ENCODE data around the gene CELF1. TPM values are rescaled to one million over a fixed set of nuclear protein-coding genes. Genes with fewer than 3 reads are reported as not detected.

The CELF1 gene
- total RNA-seq, 2 experiments from 2014 or later, result 104 to 111 TPM

DNA sequence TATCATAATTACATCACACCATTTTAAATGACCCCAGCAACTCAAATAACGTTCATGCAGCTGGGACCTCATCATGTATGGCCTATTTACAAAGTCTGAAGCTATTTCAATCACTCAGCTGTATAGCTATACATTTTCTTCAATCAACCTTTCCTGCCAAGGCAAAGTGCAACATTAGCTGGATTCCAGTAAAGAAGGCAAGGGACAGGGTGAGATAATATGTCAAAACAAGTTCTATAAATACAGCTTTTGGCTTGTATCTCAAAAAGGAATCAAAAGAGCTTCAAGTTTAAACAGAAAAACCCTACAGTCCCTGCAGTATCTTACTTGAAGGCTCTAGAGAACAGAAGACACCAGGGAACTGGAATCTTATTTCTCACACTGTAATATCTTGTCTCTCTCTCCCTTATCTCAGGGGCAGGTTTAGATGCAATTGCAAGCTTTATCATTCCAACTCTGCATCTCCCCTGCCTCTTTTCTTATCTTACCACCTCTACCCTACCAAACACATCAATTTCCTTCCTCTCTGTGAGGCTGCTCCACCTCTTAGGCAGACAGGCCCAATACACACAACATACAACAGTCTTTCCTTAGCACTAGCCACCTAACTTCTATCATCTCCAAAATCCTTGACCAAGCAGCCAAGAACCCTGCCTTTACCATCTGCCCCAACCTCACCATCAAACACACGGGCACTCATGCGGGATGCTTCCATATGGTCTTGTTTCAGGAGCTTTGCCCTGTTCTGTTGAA lies 34.5 kb downstream of the CELF1 start:
- DNase-seq (no peak), ATAC-seq (no peak)
- Mint-ChIP-seq H3K4me3 (no peak overlapping the region), H3K27ac (peak overlapping the region; percentile 47), H3K4me1 (ENCODE audit: low read depth) (peaks cover 53% of the 10 kb centered on the region), H3K9me3 (ENCODE audit: insufficient read depth) (no peaks in the 10 kb centered on the region), H3K36me3 (ENCODE audit: low read depth) (peaks cover 12% of the 10 kb centered on the region), H3K27me3 (ENCODE audit: low read depth) (no peaks in the 10 kb centered on the region)
- POLR2A ChIA-PET, result interaction anchor here (0.8 kb wide), 1 partner anchor 9 kb away, joined by 3 read pairs; no protein-coding TSS in a partner anchor
- CTCF ChIA-PET, result interaction anchor here (0.9 to 2.9 kb wide), 6 partner anchors 10 to 64 kb away, joined by 3 to 9 read pairs (median 5); partner anchors contain the start of gene CELF1

DNA sequence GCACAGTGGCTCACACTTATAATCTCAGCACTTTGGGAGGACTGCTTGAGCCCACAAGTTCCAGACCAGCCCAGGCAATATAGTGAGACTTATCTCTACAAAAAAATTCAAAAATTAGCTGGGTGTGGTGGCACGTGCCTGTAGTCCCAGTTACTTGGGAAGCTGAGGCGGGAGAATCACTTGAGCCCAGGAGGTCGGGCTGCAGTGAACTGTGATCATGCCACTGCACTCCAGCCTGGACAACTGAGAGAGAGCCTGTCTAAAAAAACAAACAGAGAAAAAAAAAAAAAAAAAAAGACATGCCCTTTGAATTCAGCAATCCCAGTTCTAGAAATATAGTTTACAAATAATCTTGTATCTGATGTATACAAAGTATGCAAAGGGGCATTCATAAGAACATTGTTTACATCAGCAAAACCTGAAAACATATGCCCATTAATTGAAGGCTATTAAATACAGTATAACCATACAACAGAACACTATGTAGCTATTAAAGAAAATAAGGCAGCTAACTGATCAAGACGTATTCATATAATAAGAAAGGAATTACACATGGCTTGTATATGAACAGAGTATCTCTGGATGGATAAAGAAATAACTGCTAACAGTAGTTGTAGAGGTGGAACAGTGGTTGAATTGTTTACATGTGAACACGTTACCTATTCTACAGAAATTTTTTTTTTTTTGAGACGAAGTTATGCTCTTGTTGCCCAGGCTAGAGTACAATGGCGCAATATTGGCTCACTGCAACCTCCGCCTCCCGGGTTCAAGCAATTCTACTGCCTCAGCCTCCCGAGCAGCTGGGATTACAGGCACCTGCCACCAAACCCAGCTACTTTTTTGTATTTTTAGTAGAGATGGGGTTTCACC lies 35.7 kb downstream of the CELF1 start:
- Mint-ChIP-seq H3K27me3 (ENCODE audit: low read depth) (no peaks in the 10 kb centered on the region), H3K9me3 (ENCODE audit: insufficient read depth) (no peaks in the 10 kb centered on the region), H3K27ac (no peak overlapping the region), H3K4me3 (no peak overlapping the region), H3K4me1 (ENCODE audit: low read depth) (peaks cover 50% of the 10 kb centered on the region), H3K36me3 (ENCODE audit: low read depth) (peaks cover 12% of the 10 kb centered on the region)
- CTCF ChIA-PET, result interaction anchor here (1.2 to 2.9 kb wide), 3 partner anchors 10 to 36 kb away, joined by 4 to 9 read pairs (median 7); partner anchors contain the start of gene CELF1
- POLR2A ChIA-PET, result no interaction called here
- DNase-seq, result no peak
- no peak for ATAC-seq

DNA sequence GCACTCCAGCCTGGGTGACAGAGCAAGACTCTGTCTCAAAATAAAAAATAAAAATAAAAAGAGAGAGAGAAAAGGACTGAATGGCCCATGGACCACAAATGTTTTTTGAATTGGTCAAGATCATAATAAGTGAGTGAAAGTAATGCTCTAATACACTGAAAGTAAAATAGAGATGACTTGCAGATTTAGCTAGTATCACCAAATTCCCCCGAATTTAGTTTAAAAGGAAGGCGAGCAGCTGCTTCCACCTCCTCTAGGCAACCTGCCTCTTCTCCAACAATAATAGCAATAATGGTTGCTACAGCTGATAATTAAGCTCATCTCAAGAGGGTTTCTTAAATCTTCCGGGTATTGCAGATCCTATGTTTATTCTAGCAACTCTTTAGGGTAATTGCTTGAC lies 36.8 kb downstream of the CELF1 start:
- ChIA-PET CTCF (interaction anchor here (1.0 to 2.4 kb wide), 3 partner anchors 9 to 37 kb away, joined by 3 to 7 read pairs (median 3); no protein-coding TSS in a partner anchor), POLR2A (no interaction called here)
- no peak for ATAC-seq
- H3K27me3 Mint-ChIP-seq (ENCODE audit: low read depth), result no peaks in the 10 kb centered on the region
- no peak for DNase-seq
- peaks cover 50% of the 10 kb centered on the region for H3K4me1 Mint-ChIP-seq (ENCODE audit: low read depth)
- H3K27ac Mint-ChIP-seq, result no peak overlapping the region
- H3K9me3 Mint-ChIP-seq (ENCODE audit: insufficient read depth), result no peaks in the 10 kb centered on the region
- peaks cover 12% of the 10 kb centered on the region for H3K36me3 Mint-ChIP-seq (ENCODE audit: low read depth)
- no peak overlapping the region for H3K4me3 Mint-ChIP-seq

DNA sequence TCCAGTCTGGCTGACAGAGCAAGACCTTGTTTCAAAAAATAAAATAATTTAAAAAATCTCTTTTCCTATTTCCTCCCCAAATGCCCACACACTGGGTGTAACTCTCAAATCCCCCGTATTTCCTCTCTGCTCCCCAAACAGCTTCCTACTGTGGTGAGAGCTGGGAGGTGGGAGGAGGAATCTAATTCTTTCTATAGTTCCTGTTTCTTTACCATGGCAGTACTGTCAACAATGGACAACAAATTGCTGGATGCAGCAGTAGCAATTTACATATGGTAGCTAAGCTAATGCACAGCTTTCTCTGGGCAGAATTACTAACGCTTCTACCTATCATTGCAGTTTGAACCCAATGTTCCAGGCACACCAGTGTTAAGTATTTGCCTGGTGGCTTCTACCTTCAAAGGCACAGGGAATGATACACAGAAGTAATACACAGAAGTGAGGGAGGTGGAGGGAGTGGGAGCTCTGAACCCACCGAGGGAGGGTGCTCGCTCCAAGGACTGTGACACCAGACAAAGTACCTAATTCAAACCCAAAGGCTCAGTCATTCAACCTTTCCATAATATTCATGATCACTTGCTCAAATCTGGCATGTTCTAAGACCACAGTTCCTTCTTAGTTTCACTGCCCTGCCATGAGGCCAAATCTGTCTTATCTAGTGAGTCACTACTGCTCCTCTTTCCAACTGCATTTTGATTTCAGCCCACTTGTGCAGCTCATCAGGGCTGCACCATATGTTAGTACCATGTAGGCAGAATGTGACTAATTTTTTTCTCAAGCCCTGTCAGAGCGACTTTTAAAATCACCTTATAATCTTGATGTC lies 37.9 kb downstream of the CELF1 start:
- Mint-ChIP-seq H3K36me3 (ENCODE audit: low read depth) (peaks cover 15% of the 10 kb centered on the region), H3K4me1 (ENCODE audit: low read depth) (peaks cover 55% of the 10 kb centered on the region), H3K4me3 (no peak overlapping the region), H3K27me3 (ENCODE audit: low read depth) (no peaks in the 10 kb centered on the region), H3K9me3 (ENCODE audit: insufficient read depth) (no peaks in the 10 kb centered on the region), H3K27ac (peak overlapping the region; percentile 49)
- ChIA-PET POLR2A (no interaction called here), CTCF (interaction anchor here (0.7 to 1.4 kb wide), 3 partner anchors 7 to 202 kb away, joined by 3 read pairs; no protein-coding TSS in a partner anchor)
- peak; percentile 34 for ATAC-seq
- DNase-seq, result no peak

DNA sequence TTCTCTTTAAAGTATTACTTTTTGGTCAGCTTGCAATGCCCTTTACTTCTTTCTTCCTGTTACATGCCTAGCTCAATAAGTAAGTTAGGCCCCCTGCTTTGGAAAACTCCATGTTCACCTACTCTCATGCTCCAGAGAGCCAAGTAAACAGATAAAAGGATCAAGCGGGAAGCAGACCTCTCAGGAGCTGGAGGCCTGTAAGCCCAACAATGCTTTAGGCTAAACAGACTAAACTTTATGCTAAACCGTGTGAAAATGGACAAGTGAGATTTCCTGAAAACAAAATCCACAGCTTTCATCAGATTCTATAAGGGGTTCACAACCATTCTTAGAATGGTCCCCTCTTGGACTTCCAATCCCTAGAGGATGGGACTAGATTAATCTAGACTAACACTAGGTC lies 40.2 kb downstream of the CELF1 start:
- Mint-ChIP-seq H3K27ac (no peak overlapping the region), H3K9me3 (ENCODE audit: insufficient read depth) (no peaks in the 10 kb centered on the region), H3K27me3 (ENCODE audit: low read depth) (no peaks in the 10 kb centered on the region), H3K4me3 (no peak overlapping the region), H3K36me3 (ENCODE audit: low read depth) (peaks cover 13% of the 10 kb centered on the region), H3K4me1 (ENCODE audit: low read depth) (peaks cover 59% of the 10 kb centered on the region)
- no peak for ATAC-seq
- ChIA-PET POLR2A (no interaction called here), CTCF (interaction anchor here (1.1 to 1.5 kb wide), 3 partner anchors 14 to 103 kb away, joined by 3 to 4 read pairs (median 4); no protein-coding TSS in a partner anchor)
- DNase-seq, result no peak

GRCh38 chr11:47511917-47512316 lies 41.0 kb downstream of the CELF1 start:
- CTCF ChIA-PET, result interaction anchor here (1.0 to 2.4 kb wide), 5 partner anchors 11 to 104 kb away, joined by 3 to 5 read pairs (median 4); no protein-coding TSS in a partner anchor
- no peaks in the 10 kb centered on the region for H3K9me3 Mint-ChIP-seq (ENCODE audit: insufficient read depth)
- H3K36me3 Mint-ChIP-seq (ENCODE audit: low read depth), result peaks cover 13% of the 10 kb centered on the region
- ATAC-seq (no peak), DNase-seq (no peak)
- no peaks in the 10 kb centered on the region for H3K27me3 Mint-ChIP-seq (ENCODE audit: low read depth)
- peaks cover 61% of the 10 kb centered on the region for H3K4me1 Mint-ChIP-seq (ENCODE audit: low read depth)
- POLR2A ChIA-PET, result no interaction called here
- no peak overlapping the region for H3K4me3 Mint-ChIP-seq
- peak overlapping the region; percentile 15 for H3K27ac Mint-ChIP-seq

- Mint-ChIP-seq H3K36me3 (ENCODE audit: low read depth) (peaks cover 13% of the 10 kb centered on the region), H3K4me1 (ENCODE audit: low read depth) (peaks cover 62% of the 10 kb centered on the region), H3K27me3 (ENCODE audit: low read depth) (no peaks in the 10 kb centered on the region), H3K4me3 (no peak overlapping the region), H3K9me3 (ENCODE audit: insufficient read depth) (no peaks in the 10 kb centered on the region), H3K27ac (no peak overlapping the region)
- ATAC-seq (no peak), DNase-seq (no peak)
- ChIA-PET CTCF (interaction anchor here (1.0 to 2.4 kb wide), 4 partner anchors 13 to 43 kb away, joined by 3 to 5 read pairs (median 3); no protein-coding TSS in a partner anchor), POLR2A (interaction anchor here (0.6 to 0.9 kb wide), 3 partner anchors 43 to 261 kb away, joined by 3 read pairs; partner anchors contain the start of genes ACP2 and CELF1)
Observed at GRCh38 chr11:47510209-47510608, 42.7 kb downstream of the CELF1 start.

GRCh38 chr11:47509077-47509536 lies 43.8 kb downstream of the CELF1 start:
- Mint-ChIP-seq H3K27me3 (ENCODE audit: low read depth) (no peaks in the 10 kb centered on the region), H3K4me1 (ENCODE audit: low read depth) (peaks cover 57% of the 10 kb centered on the region), H3K36me3 (ENCODE audit: low read depth) (peaks cover 13% of the 10 kb centered on the region), H3K9me3 (ENCODE audit: insufficient read depth) (no peaks in the 10 kb centered on the region), H3K4me3 (no peak overlapping the region), H3K27ac (peak overlapping the region; percentile 46)
- CTCF ChIA-PET, result interaction anchor here (0.7 to 1.2 kb wide), 6 partner anchors 9 to 45 kb away, joined by 3 to 6 read pairs (median 3); no protein-coding TSS in a partner anchor
- DNase-seq, result no peak
- ATAC-seq, result peak; percentile 22
- POLR2A ChIA-PET, result interaction anchor here (0.7 kb wide), 2 partner anchors 10 to 14 kb away, joined by 3 read pairs; no protein-coding TSS in a partner anchor

DNA sequence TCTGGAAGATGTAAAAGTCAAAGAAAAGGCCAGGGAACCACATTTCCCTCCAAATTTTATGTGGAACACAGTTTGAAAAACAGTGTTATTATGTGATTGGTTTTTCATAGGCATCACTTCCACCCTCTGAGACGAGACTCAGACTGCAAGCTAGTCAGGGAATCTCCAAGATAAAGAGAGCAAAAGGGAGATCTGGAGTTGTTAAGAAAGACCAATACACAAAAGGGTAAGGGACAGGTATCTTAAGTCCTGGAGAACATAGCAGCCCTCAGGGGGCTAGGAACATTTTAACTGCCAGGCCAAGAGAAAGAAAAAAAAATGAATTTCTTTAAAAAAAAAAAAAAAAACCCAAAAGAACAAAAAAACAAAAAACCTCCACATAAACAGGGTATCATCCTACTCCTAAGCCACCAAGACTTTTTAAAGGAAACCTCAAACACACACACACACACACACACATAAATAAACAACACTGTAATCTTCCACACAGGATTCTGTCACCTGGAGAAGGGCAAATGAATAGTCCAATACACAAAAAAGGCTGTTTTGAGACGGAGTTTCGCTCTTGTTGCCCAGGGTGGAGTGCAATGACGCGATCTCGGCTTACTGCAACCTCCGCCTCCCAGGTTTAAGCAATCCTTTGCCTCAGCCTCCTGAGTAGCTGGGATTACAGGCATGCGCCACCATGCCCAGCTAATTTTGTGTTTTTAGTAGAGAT lies 44.5 kb downstream of the CELF1 start:
- H3K27ac Mint-ChIP-seq, result no peak overlapping the region
- H3K27me3 Mint-ChIP-seq (ENCODE audit: low read depth), result no peaks in the 10 kb centered on the region
- H3K36me3 Mint-ChIP-seq (ENCODE audit: low read depth), result peaks cover 18% of the 10 kb centered on the region
- H3K4me1 Mint-ChIP-seq (ENCODE audit: low read depth), result peaks cover 54% of the 10 kb centered on the region
- ATAC-seq, result no peak
- H3K9me3 Mint-ChIP-seq (ENCODE audit: insufficient read depth), result no peaks in the 10 kb centered on the region
- ChIA-PET POLR2A (interaction anchor here (0.7 kb wide), 1 partner anchor 15 kb away, joined by 3 read pairs; no protein-coding TSS in a partner anchor), CTCF (interaction anchor here (1.0 to 1.1 kb wide), 2 partner anchors 10 to 46 kb away, joined by 3 to 6 read pairs; no protein-coding TSS in a partner anchor)
- DNase-seq, result no peak
- no peak overlapping the region for H3K4me3 Mint-ChIP-seq

GRCh38 chr11:47507563-47508239 lies 45.2 kb downstream of the CELF1 start:
- POLR2A ChIA-PET, result no interaction called here

More at GRCh38 chr11:47507563-47508239, 45.2 kb downstream of the CELF1 start:
- H3K4me3 Mint-ChIP-seq, result peak overlapping the region; percentile 3
- CTCF ChIA-PET, result interaction anchor here (1.0 to 1.5 kb wide), 3 partner anchors 10 to 53 kb away, joined by 3 to 7 read pairs (median 5); no protein-coding TSS in a partner anchor
- peak; percentile 37 for ATAC-seq
- H3K4me1 Mint-ChIP-seq (ENCODE audit: low read depth), result peaks cover 57% of the 10 kb centered on the region
- peaks cover 20% of the 10 kb centered on the region for H3K36me3 Mint-ChIP-seq (ENCODE audit: low read depth)
- H3K9me3 Mint-ChIP-seq (ENCODE audit: insufficient read depth), result no peaks in the 10 kb centered on the region
- H3K27me3 Mint-ChIP-seq (ENCODE audit: low read depth), result no peaks in the 10 kb centered on the region
- no peak for DNase-seq
- peak overlapping the region; percentile 51 for H3K27ac Mint-ChIP-seq
